Neutrophil (primary cell): ENCODE data around the gene JARID2.

Experiments
- H3K27ac ChIP-seq: fragments of 200-600 bp; sonication (generic); 2 replicates; pipeline ENCODE4 v1.5.1; 2016; ENCODE audit warnings: mild to moderate bottlenecking, moderate library complexity
- H3K27me3 ChIP-seq: fragments of 200-600 bp; sonication (generic); 2 replicates; pipeline ENCODE4 v1.6.0; 2016; ENCODE audit warnings: mild to moderate bottlenecking
- H3K36me3 ChIP-seq: fragments of 200-600 bp; sonication (generic); 2 replicates; pipeline ENCODE4 v1.5.1; 2017
- H3K4me1 ChIP-seq, 2 experiments: fragments of 200-600 bp in 1 of 2; sonication (generic) in 1 of 2; 1 replicate in 1 of 2; 2 replicates in 1 of 2; pipeline versions ENCODE4 v1.5.1 to v1.6.1; 2013 to 2016; ENCODE audit warnings: low read depth in 1 of 2, low read length in 1 of 2, mild to moderate bottlenecking in 1 of 2, moderate library complexity in 1 of 2; ENCODE audit not compliant: control insufficient read depth in 1 of 2, insufficient read depth in 1 of 2
- H3K4me3 ChIP-seq, 2 experiments: fragments of 200-600 bp in 1 of 2; sonication (generic) in 1 of 2; 1 replicate in 1 of 2; 2 replicates in 1 of 2; pipeline ENCODE4 v1.5.1; 2013 to 2016; ENCODE audit warnings: low read depth in 1 of 2, low read length in 1 of 2, mild to moderate bottlenecking in 1 of 2, moderate library complexity in 1 of 2
- H3K9me3 ChIP-seq: fragments of 200-600 bp; sonication (generic); 2 replicates; pipeline ENCODE4 v1.5.1; 2016
- CTCF ChIP-seq: fragments of 200-600 bp; sonication (generic); IDR thresholded peaks from 2 replicates; pipeline ENCODE4 v1.5.1; 2016; ENCODE audit warnings: antibody characterized with exemption

JARID2 gene

GRCh38 chr6:15305909-15306308 lies 60.0 kb downstream of the JARID2 start:
- H3K4me3 ChIP-seq = no peak overlapping the region
- no peak for TF ChIP-seq CTCF
- H3K27ac ChIP-seq = peak overlapping the region; percentile 28
- no peaks in the 10 kb centered on the region for H3K27me3 ChIP-seq
- H3K9me3 ChIP-seq = no peaks in the 10 kb centered on the region
- H3K36me3 ChIP-seq = no peaks in the 10 kb centered on the region
- H3K4me1 ChIP-seq = peaks cover 27 to 48% of the 10 kb centered on the region in 2 experiments

- Histone ChIP-seq H3K27me3 (no peaks in the 10 kb centered on the region), H3K9me3 (no peaks in the 10 kb centered on the region), H3K36me3 (peaks cover 3% of the 10 kb centered on the region), H3K27ac (peak overlapping the region; percentile 70), H3K4me3 (no peak overlapping the region), H3K4me1 (peaks cover 42 to 49% of the 10 kb centered on the region in 2 experiments)
- TF ChIP-seq CTCF = no peak
These were observed 62.8 kb downstream of the JARID2 start for GRCh38 chr6:15308435-15309213.

GRCh38 chr6:15309611-15310283 lies 63.9 kb downstream of the JARID2 start:
- no peak for TF ChIP-seq CTCF
- H3K27ac ChIP-seq = no peak overlapping the region
- no peaks in the 10 kb centered on the region for H3K9me3 ChIP-seq
- no peaks in the 10 kb centered on the region for H3K27me3 ChIP-seq
- no peak overlapping the region for H3K4me3 ChIP-seq
- H3K4me1 ChIP-seq = peaks cover 43 to 53% of the 10 kb centered on the region in 2 experiments
- H3K36me3 ChIP-seq = peaks cover 3% of the 10 kb centered on the region

GRCh38 chr6:15310680-15311079 lies 64.8 kb downstream of the JARID2 start:
- no peak for TF ChIP-seq CTCF
- Histone ChIP-seq H3K4me1 (peaks cover 40 to 52% of the 10 kb centered on the region in 2 experiments), H3K27me3 (no peaks in the 10 kb centered on the region), H3K4me3 (no peak overlapping the region), H3K9me3 (no peaks in the 10 kb centered on the region), H3K36me3 (peaks cover 3% of the 10 kb centered on the region), H3K27ac (no peak overlapping the region)

GRCh38 chr6:15312500-15312899 lies 66.6 kb downstream of the JARID2 start:
- H3K4me3 ChIP-seq = no peak overlapping the region
- H3K27ac ChIP-seq = peak overlapping the region; percentile 66
- peaks cover 34 to 51% of the 10 kb centered on the region in 2 experiments for H3K4me1 ChIP-seq
- H3K36me3 ChIP-seq = peaks cover 3% of the 10 kb centered on the region
- no peak for TF ChIP-seq CTCF
- no peaks in the 10 kb centered on the region for H3K9me3 ChIP-seq
- no peaks in the 10 kb centered on the region for H3K27me3 ChIP-seq
